Measurements from ENCODE around the gene CREB3L1.

CREB3L1 gene

DNA sequence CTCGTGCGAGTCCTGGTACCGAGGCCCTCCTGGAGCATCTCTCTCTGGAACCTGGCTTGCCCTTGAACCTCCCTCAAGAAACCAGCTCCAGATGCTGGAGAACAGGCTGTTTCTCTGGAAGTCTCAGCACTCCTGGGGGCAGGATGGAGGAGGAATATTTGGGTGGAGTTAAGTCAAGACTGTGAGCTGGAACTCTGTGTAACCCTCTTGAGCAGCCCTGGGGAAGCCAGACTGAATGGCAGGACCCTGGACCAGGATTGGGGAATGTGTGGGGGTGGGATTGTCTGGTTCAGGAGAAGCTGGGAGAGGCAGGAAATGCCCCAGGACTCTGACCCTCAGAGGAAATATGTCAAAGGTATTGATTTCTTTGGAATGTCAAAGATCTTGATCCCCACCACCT lies 7.7 kb downstream of the CREB3L1 start:
- FAIRE-seq, result no peak
- TF ChIP-seq, protein P1, sequence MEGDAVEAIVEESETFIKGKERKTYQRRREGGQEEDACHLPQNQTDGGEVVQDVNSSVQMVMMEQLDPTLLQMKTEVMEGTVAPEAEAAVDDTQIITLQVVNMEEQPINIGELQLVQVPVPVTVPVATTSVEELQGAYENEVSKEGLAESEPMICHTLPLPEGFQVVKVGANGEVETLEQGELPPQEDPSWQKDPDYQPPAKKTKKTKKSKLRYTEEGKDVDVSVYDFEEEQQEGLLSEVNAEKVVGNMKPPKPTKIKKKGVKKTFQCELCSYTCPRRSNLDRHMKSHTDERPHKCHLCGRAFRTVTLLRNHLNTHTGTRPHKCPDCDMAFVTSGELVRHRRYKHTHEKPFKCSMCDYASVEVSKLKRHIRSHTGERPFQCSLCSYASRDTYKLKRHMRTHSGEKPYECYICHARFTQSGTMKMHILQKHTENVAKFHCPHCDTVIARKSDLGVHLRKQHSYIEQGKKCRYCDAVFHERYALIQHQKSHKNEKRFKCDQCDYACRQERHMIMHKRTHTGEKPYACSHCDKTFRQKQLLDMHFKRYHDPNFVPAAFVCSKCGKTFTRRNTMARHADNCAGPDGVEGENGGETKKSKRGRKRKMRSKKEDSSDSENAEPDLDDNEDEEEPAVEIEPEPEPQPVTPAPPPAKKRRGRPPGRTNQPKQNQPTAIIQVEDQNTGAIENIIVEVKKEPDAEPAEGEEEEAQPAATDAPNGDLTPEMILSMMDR (IDR thresholded peaks at IDR 0.05; ENCODE audit: insufficient read depth, missing control alignments), result no peak

DNA sequence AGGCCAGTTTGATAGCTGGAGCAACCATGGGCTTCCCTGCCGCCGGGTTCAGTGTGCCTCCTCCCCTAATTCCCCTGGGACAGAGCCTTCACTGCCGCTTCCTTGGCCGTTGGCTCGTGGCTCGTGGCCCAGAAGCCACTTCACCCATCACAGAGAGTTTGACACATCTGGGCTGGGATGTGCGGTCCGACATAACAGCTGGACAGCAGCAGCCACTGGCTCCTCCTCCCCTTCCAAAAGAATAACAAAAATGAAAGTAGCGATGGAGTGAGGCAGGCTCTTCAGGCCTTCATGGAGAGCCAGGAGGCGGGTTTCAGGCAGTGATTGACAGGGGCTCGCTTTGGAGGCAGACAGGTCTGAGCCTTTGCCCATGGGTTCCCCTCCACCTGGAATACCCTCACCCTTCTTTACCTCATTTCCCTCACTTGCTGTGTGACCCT lies 8.2 kb downstream of the CREB3L1 start:
- TF ChIP-seq, protein P1 (IDR thresholded peaks at IDR 0.05; ENCODE audit: insufficient read depth, missing control alignments), result no peak
- DNase-seq (ENCODE audit: insufficient read length, low spot score), result no peak
- no peak for FAIRE-seq

More for the DNA sequence above, 7.7 kb downstream of the CREB3L1 start:
- no peak for DNase-seq (ENCODE audit: insufficient read length, low spot score)

DNA sequence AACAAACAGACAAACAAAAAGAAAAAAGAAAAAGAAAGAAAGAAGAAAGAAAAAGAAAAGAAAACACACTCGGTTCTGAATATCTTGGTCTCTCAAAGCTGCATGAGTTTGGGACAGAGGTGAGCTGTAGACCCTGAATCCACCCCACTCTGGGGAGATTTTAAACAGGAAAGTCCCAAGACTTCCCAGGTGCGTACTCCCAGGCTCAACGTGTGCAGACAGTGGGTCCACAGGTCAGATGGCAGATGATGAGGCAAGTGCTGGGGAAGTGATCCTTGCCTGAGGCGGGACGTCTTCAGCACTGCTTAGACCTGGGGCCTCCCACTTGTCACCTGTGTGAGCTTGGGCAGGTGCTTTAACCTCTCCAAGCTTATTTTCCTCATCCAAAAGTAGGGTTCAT lies 9.3 kb downstream of the CREB3L1 start:
- DNase-seq (ENCODE audit: insufficient read length, low spot score), result no peak
- TF ChIP-seq, protein P1 (IDR thresholded peaks at IDR 0.05; ENCODE audit: insufficient read depth, missing control alignments), result no peak
- no peak for FAIRE-seq

DNA sequence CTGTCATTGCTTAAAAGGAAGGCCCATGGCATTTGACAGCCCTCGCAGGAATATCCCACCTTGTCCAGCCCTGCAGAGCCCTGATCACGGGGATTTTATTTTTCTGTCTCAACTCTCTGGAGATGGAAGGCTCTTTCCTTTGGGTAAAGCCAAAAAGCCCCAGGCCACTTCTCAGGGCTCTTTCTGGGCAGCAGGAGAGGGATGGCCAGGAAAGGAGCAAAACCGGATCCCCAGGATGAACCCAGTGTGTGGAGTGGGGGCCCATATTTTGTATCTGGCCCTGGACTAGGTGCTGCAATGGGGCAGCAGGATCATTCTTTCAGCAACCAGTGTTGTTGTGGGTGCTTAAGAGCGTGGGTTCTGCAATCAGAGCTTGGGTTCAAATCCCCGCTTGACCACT lies 11.0 kb downstream of the CREB3L1 start:
- DNase-seq (ENCODE audit: insufficient read length, low spot score) (no peak), FAIRE-seq (no peak)
- TF ChIP-seq, protein P1 (IDR thresholded peaks at IDR 0.05; ENCODE audit: insufficient read depth, missing control alignments), result no peak

DNA sequence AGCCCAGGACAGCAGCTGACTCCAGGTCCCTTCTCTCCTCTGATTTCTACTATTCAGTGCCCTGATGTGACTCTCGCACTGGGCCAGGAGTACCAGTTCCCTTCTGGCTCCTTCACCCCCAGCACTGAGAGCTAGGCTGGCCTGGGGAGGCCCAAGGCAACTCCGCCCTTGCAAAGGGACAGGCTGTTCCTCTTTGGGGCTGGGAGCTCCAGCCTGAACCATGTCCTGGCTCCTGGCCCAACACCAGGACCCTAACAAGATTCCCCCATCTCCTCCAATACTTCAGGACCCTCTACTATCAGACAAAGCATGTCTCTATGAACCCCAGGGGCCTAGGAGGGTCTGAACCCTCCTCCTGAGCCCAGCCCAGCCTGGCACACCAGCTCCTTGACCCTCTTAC lies 12.5 kb downstream of the CREB3L1 start:
- DNase-seq (ENCODE audit: insufficient read length, low spot score) (no peak), FAIRE-seq (no peak)
- TF ChIP-seq, protein P1 (IDR thresholded peaks at IDR 0.05; ENCODE audit: insufficient read depth, missing control alignments), result no peak

- TF ChIP-seq, protein P1 (IDR thresholded peaks at IDR 0.05; ENCODE audit: insufficient read depth, missing control alignments), result no peak
- DNase-seq (ENCODE audit: insufficient read length, low spot score), result no peak
- no peak for FAIRE-seq
Measured at GRCh38 chr11:46290598-46291309, 13.3 kb downstream of the CREB3L1 start.

DNA sequence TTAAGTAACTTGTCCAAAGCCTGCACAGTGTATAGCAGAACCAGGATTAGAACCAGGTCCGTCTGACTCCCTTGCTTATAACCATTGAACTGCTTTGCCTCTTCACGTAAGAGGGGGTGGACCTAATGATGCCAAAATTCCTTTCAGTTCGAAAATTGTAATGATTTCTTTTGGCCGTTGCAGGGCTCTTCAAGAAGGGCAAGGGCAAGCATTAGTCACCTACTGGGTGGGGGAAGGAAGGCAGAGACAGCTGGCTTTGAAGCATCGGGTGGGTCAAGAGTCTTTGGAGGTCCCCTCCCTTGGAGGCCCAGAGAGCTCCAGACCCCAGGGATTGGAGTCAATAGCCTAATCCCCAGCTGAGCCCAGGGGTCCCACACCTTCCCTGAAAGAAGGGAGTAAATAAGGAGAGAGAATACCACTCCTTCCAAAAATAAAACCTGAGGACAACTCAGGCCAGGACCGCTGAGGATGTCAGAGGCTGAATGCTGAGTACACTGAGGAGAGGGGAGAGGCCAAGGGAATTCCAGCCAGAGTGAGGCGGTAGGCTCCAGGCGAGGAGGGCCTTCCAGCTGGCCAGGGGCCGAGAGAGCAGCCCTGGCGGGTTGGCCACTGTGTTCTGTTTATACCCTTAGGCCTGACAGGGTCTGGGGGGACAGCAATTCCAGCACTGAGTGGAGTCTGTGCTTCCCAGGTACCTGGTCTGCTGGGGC lies 14.1 kb downstream of the CREB3L1 start:
- DNase-seq (ENCODE audit: insufficient read length, low spot score) (no peak), FAIRE-seq (no peak)

More for the DNA sequence above, 14.1 kb downstream of the CREB3L1 start:
- TF ChIP-seq, protein P1 (IDR thresholded peaks at IDR 0.05; ENCODE audit: insufficient read depth, missing control alignments), result no peak
